Measurements from ENCODE around the gene ANKRD23.
A peak's percentile ranks its signal among the peaks of the same experiment; 100 is the strongest.

ANKRD23 gene

DNA sequence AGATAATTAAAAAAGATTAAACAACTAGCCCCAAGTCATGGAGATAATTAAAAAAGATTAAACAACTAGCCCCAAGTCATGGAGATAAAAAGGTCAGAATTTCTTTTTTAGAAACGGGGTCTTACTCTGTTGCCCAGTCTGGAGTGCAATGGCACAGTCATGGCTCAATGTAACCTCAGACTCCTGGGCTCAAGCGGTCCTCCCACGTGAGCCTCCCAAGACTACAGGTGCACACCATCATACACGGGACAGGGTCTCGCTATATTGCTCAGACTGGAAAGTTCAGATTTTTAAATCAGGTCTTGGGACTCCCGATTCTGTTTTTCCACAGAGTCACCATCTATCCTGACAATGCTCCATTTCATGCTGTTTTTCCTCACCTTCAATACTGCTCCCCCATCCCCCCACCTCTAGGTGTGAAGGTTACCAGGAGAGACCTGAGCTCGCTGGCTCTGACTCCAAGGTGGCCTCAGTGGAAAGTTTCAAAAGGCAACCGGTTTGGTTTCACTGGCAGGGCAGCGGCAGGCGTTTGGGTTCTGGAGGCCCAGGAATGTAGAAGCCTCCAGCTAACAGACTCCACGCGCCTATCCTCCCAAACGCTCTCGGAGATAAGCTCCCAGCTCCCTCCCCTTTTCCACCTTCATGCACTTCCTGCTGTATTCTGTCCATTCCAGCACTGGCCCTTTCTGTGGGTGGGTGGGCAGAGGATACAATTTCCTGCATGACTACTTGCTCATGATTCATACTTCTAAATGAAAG is 28.9 kb upstream of the ANKRD23 start:
- H3K4me3 ChIP-seq (ENCODE audit: low read depth, low read length), result no peak overlapping the region
- DNase-seq (ENCODE audit: low read depth, low spot score), result no peak
- CTCF ChIA-PET, result interaction anchor here (1.5 to 2.3 kb wide), 3 partner anchors 15 to 240 kb away, joined by 8 to 17 read pairs (median 11); partner anchors contain the start of genes ANKRD36 and ANKRD39
- TF ChIP-seq, protein P1, sequence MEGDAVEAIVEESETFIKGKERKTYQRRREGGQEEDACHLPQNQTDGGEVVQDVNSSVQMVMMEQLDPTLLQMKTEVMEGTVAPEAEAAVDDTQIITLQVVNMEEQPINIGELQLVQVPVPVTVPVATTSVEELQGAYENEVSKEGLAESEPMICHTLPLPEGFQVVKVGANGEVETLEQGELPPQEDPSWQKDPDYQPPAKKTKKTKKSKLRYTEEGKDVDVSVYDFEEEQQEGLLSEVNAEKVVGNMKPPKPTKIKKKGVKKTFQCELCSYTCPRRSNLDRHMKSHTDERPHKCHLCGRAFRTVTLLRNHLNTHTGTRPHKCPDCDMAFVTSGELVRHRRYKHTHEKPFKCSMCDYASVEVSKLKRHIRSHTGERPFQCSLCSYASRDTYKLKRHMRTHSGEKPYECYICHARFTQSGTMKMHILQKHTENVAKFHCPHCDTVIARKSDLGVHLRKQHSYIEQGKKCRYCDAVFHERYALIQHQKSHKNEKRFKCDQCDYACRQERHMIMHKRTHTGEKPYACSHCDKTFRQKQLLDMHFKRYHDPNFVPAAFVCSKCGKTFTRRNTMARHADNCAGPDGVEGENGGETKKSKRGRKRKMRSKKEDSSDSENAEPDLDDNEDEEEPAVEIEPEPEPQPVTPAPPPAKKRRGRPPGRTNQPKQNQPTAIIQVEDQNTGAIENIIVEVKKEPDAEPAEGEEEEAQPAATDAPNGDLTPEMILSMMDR (IDR thresholded peaks at IDR 0.05; ENCODE audit: insufficient read depth, low read length, missing control alignments), result no peak
- POLR2A ChIA-PET, result no interaction called here

DNA sequence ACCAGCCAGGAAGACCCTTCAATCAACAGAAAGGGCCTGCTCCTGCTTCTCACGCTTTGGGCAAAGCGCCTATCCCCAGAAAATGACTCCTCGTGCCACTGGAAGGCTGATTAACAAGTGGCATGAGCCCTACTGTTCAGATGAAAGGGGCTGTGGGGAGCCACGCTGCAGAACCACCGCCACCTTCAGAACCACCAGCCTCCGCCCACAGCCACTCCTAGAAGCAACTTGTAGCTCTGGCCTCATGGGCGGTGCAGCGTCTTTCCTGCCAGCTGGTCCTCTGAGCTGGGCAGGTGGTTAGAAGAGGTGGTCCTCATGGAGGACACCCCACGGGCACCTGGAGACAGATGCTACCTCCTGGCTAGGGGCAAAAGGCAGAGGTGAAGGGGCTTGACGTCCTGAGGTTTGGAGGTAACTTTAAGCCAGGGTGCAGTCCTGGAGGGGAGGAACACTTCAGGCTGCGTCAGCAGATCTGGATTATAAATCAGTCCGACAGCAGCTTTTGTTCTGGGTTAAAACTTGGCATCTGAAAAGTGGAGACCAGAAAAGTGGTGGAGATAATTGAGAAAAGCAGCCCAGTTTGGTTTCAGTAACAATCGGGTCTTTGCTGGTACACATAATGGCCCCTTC is 26.9 kb upstream of the ANKRD23 start:
- DNase-seq (ENCODE audit: low read depth, low spot score), result no peak
- POLR2A ChIA-PET, result interaction anchor here (0.7 to 1.0 kb wide), 2 partner anchors 12 to 36 kb away, joined by 3 read pairs; no protein-coding TSS in a partner anchor
- TF ChIP-seq, protein P1 (IDR thresholded peaks at IDR 0.05; ENCODE audit: insufficient read depth, low read length, missing control alignments), result no peak
- CTCF ChIA-PET, result interaction anchor here (0.6 to 2.3 kb wide), 5 partner anchors 13 to 242 kb away, joined by 3 to 17 read pairs (median 3); partner anchors contain the start of genes ANKRD36 and ANKRD39
- H3K4me3 ChIP-seq (ENCODE audit: low read depth, low read length), result peak overlapping the region; percentile 87

DNA sequence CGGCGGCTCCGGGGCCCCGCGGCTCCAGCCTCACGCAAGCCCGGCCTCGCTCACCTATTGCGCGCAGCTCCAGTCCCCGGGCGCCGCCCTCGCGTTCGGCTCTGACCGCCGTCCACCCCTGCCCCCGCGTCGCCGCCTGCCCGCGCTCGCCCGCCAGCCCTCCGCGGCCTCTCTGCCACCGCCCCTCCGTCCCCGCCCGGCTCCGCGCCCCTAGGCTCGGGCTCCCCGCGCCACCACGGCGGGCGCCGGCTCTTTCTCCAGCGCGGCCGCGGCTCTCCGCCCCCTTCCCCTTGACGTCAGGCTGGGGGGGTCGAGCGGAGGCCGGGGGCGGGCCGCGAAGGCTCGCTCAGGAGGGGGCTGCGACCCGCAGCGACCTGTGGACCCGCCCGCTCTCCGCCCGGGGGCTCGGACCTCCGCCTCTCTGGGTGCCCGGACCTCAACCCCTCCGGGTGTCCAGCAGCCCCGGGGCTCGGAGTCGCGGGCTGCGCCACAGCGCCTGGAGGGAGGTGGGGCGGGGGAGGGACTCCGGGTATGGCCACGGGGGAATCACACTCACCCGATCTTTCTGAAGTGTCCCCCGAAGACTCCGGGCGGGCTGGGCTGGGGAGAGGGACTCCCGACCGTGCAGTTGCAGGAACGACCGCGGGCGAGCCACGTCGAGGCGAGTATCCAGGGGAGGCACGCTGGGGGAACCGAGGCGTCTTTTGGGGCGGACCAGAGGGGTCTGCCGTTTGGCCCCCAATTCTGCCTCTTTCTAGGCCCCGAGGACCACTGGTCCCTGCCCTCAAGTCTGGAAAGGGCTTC is 26.2 kb upstream of the ANKRD23 start, which contains the start of gene SEMA4C:
TSS of gene SEMA4C (minus strand) at position 259 of the 804 bp plus-strand sequence. CDS start 2,194 bp downstream, outside the sequence.
- TF ChIP-seq, protein P1 (IDR thresholded peaks at IDR 0.05; ENCODE audit: insufficient read depth, low read length, missing control alignments), result no peak
- no peak for DNase-seq (ENCODE audit: low read depth, low spot score)
- ChIA-PET CTCF (interaction anchor here (0.8 to 4.3 kb wide), 6 partner anchors 11 to 81 kb away, joined by 3 to 50 read pairs (median 6); partner anchors contain the start of gene ANKRD39), POLR2A (interaction anchor here (1.0 kb wide), 1 partner anchor 11 kb away, joined by 3 read pairs; no protein-coding TSS in a partner anchor)
- H3K4me3 ChIP-seq (ENCODE audit: low read depth, low read length), result peak within 1 kb of the TSS; percentile 87

DNA sequence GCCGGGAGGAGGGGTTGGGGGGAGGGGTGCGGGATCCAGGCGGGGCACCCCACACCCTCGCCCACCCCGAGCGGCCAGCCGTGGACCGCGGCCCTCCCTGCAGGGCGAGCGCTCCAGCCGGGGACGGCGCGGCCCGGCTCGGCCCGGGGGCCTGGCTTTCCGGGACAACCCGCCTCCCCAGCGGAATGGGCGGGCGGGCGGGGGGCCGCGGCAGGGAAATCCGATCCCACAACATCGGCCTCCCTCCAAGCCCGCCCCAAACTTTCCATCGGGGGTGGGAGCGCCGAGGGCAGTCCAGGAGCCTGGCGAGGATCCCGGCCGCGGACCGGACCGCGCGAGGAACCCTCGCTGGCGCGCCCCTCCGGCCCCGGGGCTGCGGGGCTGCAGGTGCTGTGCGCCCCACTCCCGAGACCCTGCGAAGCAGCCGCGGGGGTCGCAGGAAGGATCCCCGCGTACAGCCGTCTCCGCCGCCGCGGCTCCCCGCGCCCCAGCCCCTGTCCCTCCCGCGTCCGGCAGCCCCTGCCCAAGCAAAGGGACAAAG is 25.5 kb upstream of the ANKRD23 start:
- POLR2A ChIA-PET, result interaction anchor here (0.9 to 2.1 kb wide), 3 partner anchors 11 to 107 kb away, joined by 3 to 22 read pairs (median 5); partner anchors contain the start of genes ANKRD39 and CNNM3
- CTCF ChIA-PET, result interaction anchor here (1.0 to 4.3 kb wide), 12 partner anchors 9 to 92 kb away, joined by 3 to 50 read pairs (median 4); partner anchors contain the start of genes ANKRD39 and CNNM3
- H3K4me3 ChIP-seq (ENCODE audit: low read depth, low read length), result peak overlapping the region; percentile 87
- TF ChIP-seq, protein P1 (IDR thresholded peaks at IDR 0.05; ENCODE audit: insufficient read depth, low read length, missing control alignments), result no peak
- DNase-seq (ENCODE audit: low read depth, low spot score), result no peak

DNA sequence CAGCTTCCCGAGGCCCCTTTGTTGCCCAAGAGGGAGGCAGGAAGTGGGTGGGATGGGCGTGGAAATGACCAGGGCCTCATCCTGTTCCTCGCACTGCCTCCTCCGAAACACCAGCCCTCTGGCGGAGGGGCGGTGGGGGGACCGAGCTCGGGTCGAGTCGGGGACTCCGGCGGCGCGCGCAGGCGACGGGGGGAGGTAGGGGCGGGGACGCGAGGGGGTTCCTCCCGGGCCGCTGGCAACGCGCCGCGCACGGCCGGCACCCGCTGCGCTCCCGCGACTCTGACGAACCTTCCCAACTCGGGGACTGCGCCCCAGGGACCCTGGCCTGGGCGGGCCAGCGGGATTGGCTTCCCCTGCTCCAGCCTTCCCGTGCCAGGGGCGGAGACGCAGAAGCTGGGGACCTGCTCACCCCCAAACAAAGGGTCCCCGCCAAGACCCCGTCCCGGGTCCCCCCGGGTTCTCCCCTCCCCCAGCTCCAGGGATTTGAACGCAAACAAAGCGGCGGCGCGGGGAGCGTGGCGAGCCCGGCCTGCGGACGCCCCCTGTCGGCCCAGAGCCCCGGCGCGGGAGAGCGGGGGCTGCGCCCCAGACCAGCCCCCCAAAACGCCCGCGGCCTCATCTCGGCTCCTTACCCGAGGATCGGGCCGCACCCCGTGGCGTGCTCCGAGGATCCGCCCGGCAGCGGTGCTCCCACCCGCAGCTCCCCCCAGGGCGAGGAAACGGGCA is 24.9 kb upstream of the ANKRD23 start:
- TF ChIP-seq, protein P1 (IDR thresholded peaks at IDR 0.05; ENCODE audit: insufficient read depth, low read length, missing control alignments), result peak; percentile 58
- peak; percentile 51 for DNase-seq (ENCODE audit: low read depth, low spot score)
- ChIA-PET POLR2A (interaction anchor here (0.8 to 2.1 kb wide), 4 partner anchors 8 to 107 kb away, joined by 3 to 22 read pairs (median 4); partner anchors contain the start of genes ANKRD39 and CNNM3), CTCF (interaction anchor here (0.7 to 4.3 kb wide), 22 partner anchors 9 to 244 kb away, joined by 3 to 50 read pairs (median 4); partner anchors contain the start of genes ANKRD36, ANKRD39, CNNM3 and CNNM4)
- peak overlapping the region; percentile 87 for H3K4me3 ChIP-seq (ENCODE audit: low read depth, low read length)
